ENCODE data around the gene ERC2. TPM values are rescaled to one million over a fixed set of nuclear protein-coding genes. Genes with fewer than 3 reads are reported as not detected.

The ERC2 gene
- total RNA-seq, 4 donors from 2014 or later = 0.81 to 2.9 (median 1.6) TPM

DNA sequence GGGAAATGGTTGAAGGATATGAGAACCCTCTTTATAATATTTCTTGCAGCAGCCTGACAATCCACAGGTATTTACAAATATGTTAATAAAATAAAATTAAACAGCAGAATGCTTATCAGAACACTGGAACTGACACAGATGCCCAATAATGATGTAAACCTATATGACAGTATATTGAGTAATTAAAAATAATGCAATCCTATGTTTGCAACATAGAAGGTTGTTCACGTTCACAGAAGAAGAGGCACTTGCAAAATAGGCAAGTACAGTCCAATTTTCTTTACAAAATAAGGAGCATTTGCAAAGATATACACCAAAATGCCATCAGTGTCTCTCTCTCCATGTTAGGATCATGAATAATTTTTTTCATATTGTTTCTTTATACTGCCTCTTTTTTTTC lies 584.2 kb downstream of the ERC2 start:
- Histone ChIP-seq H3K27me3 (no peaks in the 10 kb centered on the region), H3K27ac (no peak overlapping the region), H3K36me3 (no peaks in the 10 kb centered on the region), H3K4me3 (no peak overlapping the region), H3K9me3 (no peaks in the 10 kb centered on the region), H3K4me1 (peaks cover 0 to 18% (median 0%) of the 10 kb centered on the region in 3 donors)
- TF ChIP-seq EP300 (IDR thresholded peaks at IDR 0.05) (no peak), POLR2A (IDR thresholded peaks at IDR 0.05) (no peak), POLR2AphosphoS5 (IDR thresholded peaks at IDR 0.05) (no peak)
- TF ChIP-seq, protein P1, sequence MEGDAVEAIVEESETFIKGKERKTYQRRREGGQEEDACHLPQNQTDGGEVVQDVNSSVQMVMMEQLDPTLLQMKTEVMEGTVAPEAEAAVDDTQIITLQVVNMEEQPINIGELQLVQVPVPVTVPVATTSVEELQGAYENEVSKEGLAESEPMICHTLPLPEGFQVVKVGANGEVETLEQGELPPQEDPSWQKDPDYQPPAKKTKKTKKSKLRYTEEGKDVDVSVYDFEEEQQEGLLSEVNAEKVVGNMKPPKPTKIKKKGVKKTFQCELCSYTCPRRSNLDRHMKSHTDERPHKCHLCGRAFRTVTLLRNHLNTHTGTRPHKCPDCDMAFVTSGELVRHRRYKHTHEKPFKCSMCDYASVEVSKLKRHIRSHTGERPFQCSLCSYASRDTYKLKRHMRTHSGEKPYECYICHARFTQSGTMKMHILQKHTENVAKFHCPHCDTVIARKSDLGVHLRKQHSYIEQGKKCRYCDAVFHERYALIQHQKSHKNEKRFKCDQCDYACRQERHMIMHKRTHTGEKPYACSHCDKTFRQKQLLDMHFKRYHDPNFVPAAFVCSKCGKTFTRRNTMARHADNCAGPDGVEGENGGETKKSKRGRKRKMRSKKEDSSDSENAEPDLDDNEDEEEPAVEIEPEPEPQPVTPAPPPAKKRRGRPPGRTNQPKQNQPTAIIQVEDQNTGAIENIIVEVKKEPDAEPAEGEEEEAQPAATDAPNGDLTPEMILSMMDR (IDR thresholded peaks at IDR 0.05) = no peak
- 63 to 77% methylated on average over 1 of the region's 1 CpG for WGBS, 2 donors (ENCODE audit: low coverage in 1 of 2)
- ATAC-seq = no peak

DNA sequence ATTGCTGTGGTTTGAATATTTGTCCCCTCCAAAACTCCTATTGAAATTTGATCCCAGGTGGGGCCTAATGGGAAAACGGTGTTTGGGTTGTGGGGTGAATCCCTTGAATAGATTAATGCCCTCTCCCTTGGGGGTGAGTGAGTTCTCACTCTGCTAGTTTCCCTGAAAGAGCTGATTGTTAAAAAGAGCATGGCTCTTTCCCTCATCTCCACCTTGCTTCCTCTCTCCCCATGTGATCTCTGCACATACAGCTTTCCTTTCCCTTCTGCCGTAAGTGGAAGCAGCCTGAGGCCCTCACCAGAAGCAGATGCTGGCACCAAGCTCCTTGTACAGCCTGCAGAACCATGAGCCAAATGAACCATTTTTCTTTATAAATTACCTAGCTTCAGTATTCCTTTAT lies 586.3 kb downstream of the ERC2 start:
- H3K9me3 ChIP-seq = no peaks in the 10 kb centered on the region
- H3K4me1 ChIP-seq = peaks cover 0 to 16% (median 0%) of the 10 kb centered on the region in 3 donors
- ATAC-seq = no peak
- no peaks in the 10 kb centered on the region for H3K27me3 ChIP-seq
- 52 to 73% methylated on average over 1 to 2 of the region's 2 CpGs for WGBS, 2 donors (ENCODE audit: low coverage in 1 of 2)
- H3K27ac ChIP-seq = no peak overlapping the region
- TF ChIP-seq POLR2A (IDR thresholded peaks at IDR 0.05) (no peak), POLR2AphosphoS5 (IDR thresholded peaks at IDR 0.05) (no peak), EP300 (IDR thresholded peaks at IDR 0.05) (no peak)
- TF ChIP-seq, protein P1 (IDR thresholded peaks at IDR 0.05) = no peak
- no peak overlapping the region for H3K4me3 ChIP-seq
- H3K36me3 ChIP-seq = no peaks in the 10 kb centered on the region

DNA sequence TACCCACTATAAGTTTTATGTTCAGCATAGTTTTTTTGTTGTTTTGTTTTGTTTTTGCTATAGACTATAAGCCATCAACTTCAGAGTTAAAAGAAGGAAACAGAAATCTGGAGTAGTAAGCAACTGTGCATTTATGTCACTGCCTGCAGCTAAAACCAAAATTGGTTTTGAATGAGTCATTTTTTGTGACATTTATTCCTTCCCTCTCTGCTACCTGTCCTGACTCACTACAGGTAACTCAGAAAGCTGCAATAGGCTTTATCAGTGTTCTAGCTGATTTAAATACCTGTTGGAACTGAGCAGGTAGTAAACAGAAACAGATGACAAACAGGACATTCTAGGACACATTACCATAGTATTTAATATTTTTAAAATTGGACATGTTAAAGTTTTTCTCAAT lies 587.9 kb downstream of the ERC2 start:
- Histone ChIP-seq H3K9me3 (no peaks in the 10 kb centered on the region), H3K4me3 (no peak overlapping the region), H3K36me3 (no peaks in the 10 kb centered on the region), H3K27me3 (no peaks in the 10 kb centered on the region), H3K27ac (no peak overlapping the region), H3K4me1 (peaks cover 0 to 11% (median 0%) of the 10 kb centered on the region in 3 donors)
- TF ChIP-seq, protein P1 (IDR thresholded peaks at IDR 0.05) = no peak
- TF ChIP-seq POLR2A (IDR thresholded peaks at IDR 0.05) (no peak), POLR2AphosphoS5 (IDR thresholded peaks at IDR 0.05) (no peak), EP300 (IDR thresholded peaks at IDR 0.05) (no peak)
- ATAC-seq = no peak

DNA sequence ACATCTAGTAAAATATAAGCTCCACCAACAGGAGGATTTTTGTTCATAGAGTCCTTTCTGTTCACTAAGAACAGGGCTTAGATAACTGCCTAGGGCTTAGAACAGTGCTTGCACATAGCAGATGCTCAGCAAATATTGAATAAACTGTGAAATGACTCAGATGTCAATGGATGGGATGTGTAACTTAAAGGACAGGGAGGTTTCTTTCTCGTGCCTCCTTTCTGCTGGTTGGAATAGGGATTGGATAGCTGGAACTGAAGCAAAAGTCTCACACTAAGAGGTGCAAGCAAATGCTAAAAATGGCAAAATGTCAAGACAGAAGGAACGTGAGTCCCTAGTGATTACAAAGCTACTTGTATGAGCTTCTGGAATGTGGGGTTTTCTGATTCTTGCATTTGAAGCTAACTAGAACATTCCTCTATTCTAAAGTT lies 588.4 kb downstream of the ERC2 start:
- no peak overlapping the region for H3K27ac ChIP-seq
- no peaks in the 10 kb centered on the region for H3K9me3 ChIP-seq
- H3K36me3 ChIP-seq = no peaks in the 10 kb centered on the region
- no peaks in the 10 kb centered on the region for H3K27me3 ChIP-seq
- peaks cover 0 to 7% (median 0%) of the 10 kb centered on the region in 3 donors for H3K4me1 ChIP-seq
- no peak for ATAC-seq
- H3K4me3 ChIP-seq = no peak overlapping the region
- 20 to 35% methylated on average over 2 of the region's 2 CpGs for WGBS, 2 donors (ENCODE audit: low coverage in 1 of 2)
- TF ChIP-seq EP300 (IDR thresholded peaks at IDR 0.05) (no peak), POLR2AphosphoS5 (IDR thresholded peaks at IDR 0.05) (no peak), POLR2A (IDR thresholded peaks at IDR 0.05) (no peak)
- TF ChIP-seq, protein P1 (IDR thresholded peaks at IDR 0.05) = no peak

DNA sequence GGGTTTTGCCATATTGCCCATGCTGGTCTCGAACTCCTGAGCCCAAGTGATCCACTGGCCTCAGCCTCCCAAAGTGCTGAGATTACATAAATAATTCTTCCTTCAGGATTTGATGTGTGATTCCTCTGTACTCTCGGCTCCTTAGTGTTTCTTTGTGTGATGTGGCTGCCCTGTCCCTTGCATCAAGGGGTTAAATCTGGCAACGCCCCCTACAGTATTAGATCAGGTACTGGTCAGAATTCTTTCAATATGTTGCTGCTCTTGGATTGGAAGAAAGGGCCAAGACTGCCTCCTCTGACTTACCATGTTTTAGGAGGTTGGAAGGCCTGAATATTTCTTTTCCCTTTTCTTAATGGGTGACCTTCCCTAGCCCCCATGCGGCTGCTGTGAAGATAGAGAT lies 590.6 kb downstream of the ERC2 start:
- Histone ChIP-seq H3K9me3 (no peaks in the 10 kb centered on the region), H3K4me3 (no peak overlapping the region), H3K4me1 (peaks cover 0 to 7% (median 0%) of the 10 kb centered on the region in 3 donors), H3K36me3 (no peaks in the 10 kb centered on the region), H3K27me3 (no peaks in the 10 kb centered on the region), H3K27ac (no peak overlapping the region)
- TF ChIP-seq POLR2A (IDR thresholded peaks at IDR 0.05) = no peak
- TF ChIP-seq, protein P1 (IDR thresholded peaks at IDR 0.05) = no peak
- no peak for TF ChIP-seq EP300 (IDR thresholded peaks at IDR 0.05)
- no peak for TF ChIP-seq POLR2AphosphoS5 (IDR thresholded peaks at IDR 0.05)
- no peak for ATAC-seq
- 80 to 97% methylated on average over 1 to 3 of the region's 4 CpGs for WGBS, 2 donors (ENCODE audit: low coverage in 1 of 2)
